A172 (cell line): ENCODE data around the gene UBE2D2. TPM values are rescaled to one million over a fixed set of nuclear protein-coding genes. Genes with fewer than 3 reads are reported as not detected.
A peak's percentile ranks its signal among the peaks of the same experiment; 100 is the strongest.

Experiments
- DNase-seq: peaks from one replicate; pipeline ENCODE4 v3.0.0-alpha.2; 2015; ENCODE audit warnings: low spot score
- total RNA-seq: library from RNA; depleted of rRNA; stranded (reverse); fragments of >200 nt; shearing (Covaris generic); gene quantifications from 2 replicates; pipeline ENCODE4 v1.2.3, GENCODE V29; 2014

UBE2D2 gene
- total RNA-seq, 1 experiment from 2014 or later = 131 TPM

- peak; percentile 95 for DNase-seq
These were observed 100.0 kb downstream of the UBE2D2 start for GRCh38 chr5:139660923-139661814.

- no peak for DNase-seq
These were observed 101.5 kb downstream of the UBE2D2 start for GRCh38 chr5:139662617-139663016.

- DNase-seq = no peak
These were observed 102.3 kb downstream of the UBE2D2 start for GRCh38 chr5:139663207-139664085.

- no peak for DNase-seq
These were observed 103.1 kb downstream of the UBE2D2 start for GRCh38 chr5:139664086-139664693.

- DNase-seq = no peak
These were observed 103.7 kb downstream of the UBE2D2 start for GRCh38 chr5:139664727-139665351.

- DNase-seq = no peak
These were observed 104.5 kb downstream of the UBE2D2 start for GRCh38 chr5:139665626-139666025.

- DNase-seq = no peak
These were observed 105.4 kb downstream of the UBE2D2 start for GRCh38 chr5:139666551-139666950.

GRCh38 chr5:139667001-139667729 lies 106.0 kb downstream of the UBE2D2 start:
- peak; percentile 72 for DNase-seq

GRCh38 chr5:139667730-139668063 lies 106.6 kb downstream of the UBE2D2 start:
- DNase-seq = no peak

- DNase-seq = no peak
These were observed 107.1 kb downstream of the UBE2D2 start for GRCh38 chr5:139668064-139668880.

GRCh38 chr5:139668924-139669661 lies 108.0 kb downstream of the UBE2D2 start:
- DNase-seq = no peak

GRCh38 chr5:139669662-139670368 lies 108.7 kb downstream of the UBE2D2 start:
- DNase-seq = no peak

- DNase-seq = no peak
These were observed 109.4 kb downstream of the UBE2D2 start for GRCh38 chr5:139670369-139671095.

- no peak for DNase-seq
These were observed 110.1 kb downstream of the UBE2D2 start for GRCh38 chr5:139671096-139671841.

GRCh38 chr5:139675213-139675612 lies 114.1 kb downstream of the UBE2D2 start:
- no peak for DNase-seq

GRCh38 chr5:139675825-139676224 lies 114.7 kb downstream of the UBE2D2 start:
- DNase-seq = no peak

- DNase-seq = no peak
These were observed 115.3 kb downstream of the UBE2D2 start for GRCh38 chr5:139676406-139676805.
